Stimulated activated CD4-positive, alpha-beta T cell treated with anti-CD3 and anti-CD28 coated beads, Interleukin-4, amount 100 ng/mL, for 24 hours (primary cell): ENCODE data around the gene CNTNAP3B.
"Not testable (repeated sequence)": the region's sequence is repeated elsewhere in the genome, so short reads cannot be mapped to it uniquely, and the experiment has no call there.

Source experiments
- DNase-seq: peaks from one replicate; pipeline ENCODE4 v3.0.0-alpha.2; 2020

CNTNAP3B gene

GRCh38 chr9:42129073-42129729 is at the start of gene CNTNAP3B:
Gene CNTNAP3B (minus strand): TSS chr9:42129426. CDS start chr9:42129094, 332 bp downstream.
- not testable (repeated sequence) for DNase-seq

GRCh38 chr9:42160299-42160698 is 31.1 kb upstream of the CNTNAP3B start:
- DNase-seq, result not testable (repeated sequence)

- not testable (repeated sequence) for DNase-seq
Observed at GRCh38 chr9:42127056-42127841, 2.0 kb downstream of the CNTNAP3B start.

GRCh38 chr9:42121007-42121406 is 8.2 kb downstream of the CNTNAP3B start:
- not testable (repeated sequence) for DNase-seq

- DNase-seq, result not testable (repeated sequence)
Observed at GRCh38 chr9:42095929-42096328, 33.3 kb downstream of the CNTNAP3B start.

- not testable (repeated sequence) for DNase-seq
Observed at GRCh38 chr9:42084559-42084952, 44.7 kb downstream of the CNTNAP3B start.

- not testable (repeated sequence) for DNase-seq
Observed at GRCh38 chr9:42083877-42084558, 45.2 kb downstream of the CNTNAP3B start.

GRCh38 chr9:42080376-42080775 is 48.9 kb downstream of the CNTNAP3B start:
- DNase-seq, result not testable (repeated sequence)

- DNase-seq, result not testable (repeated sequence)
Observed at GRCh38 chr9:42074868-42075267, 54.4 kb downstream of the CNTNAP3B start.

GRCh38 chr9:42071026-42071425 is 58.2 kb downstream of the CNTNAP3B start:
- not testable (repeated sequence) for DNase-seq

GRCh38 chr9:42070035-42070799 is 59.0 kb downstream of the CNTNAP3B start:
- DNase-seq, result not testable (repeated sequence)

- not testable (repeated sequence) for DNase-seq
Observed at GRCh38 chr9:42053874-42054273, 75.4 kb downstream of the CNTNAP3B start.

- not testable (repeated sequence) for DNase-seq
Observed at GRCh38 chr9:42050701-42051100, 78.5 kb downstream of the CNTNAP3B start.

GRCh38 chr9:42044422-42045010 is 84.7 kb downstream of the CNTNAP3B start:
- not testable (repeated sequence) for DNase-seq

- not testable (repeated sequence) for DNase-seq
Observed at GRCh38 chr9:42033541-42033940, 95.7 kb downstream of the CNTNAP3B start.

- DNase-seq, result not testable (repeated sequence)
Observed at GRCh38 chr9:42020639-42021038, 108.6 kb downstream of the CNTNAP3B start.

- not testable (repeated sequence) for DNase-seq
Observed at GRCh38 chr9:42018220-42018922, 110.9 kb downstream of the CNTNAP3B start.

GRCh38 chr9:42014317-42014716 is 114.9 kb downstream of the CNTNAP3B start:
- DNase-seq, result not testable (repeated sequence)

- not testable (repeated sequence) for DNase-seq
Observed at GRCh38 chr9:41991607-41992006, 137.6 kb downstream of the CNTNAP3B start.

- DNase-seq, result not testable (repeated sequence)
Observed at GRCh38 chr9:41980271-41980670, 149.0 kb downstream of the CNTNAP3B start.

- DNase-seq, result not testable (repeated sequence)
Observed at GRCh38 chr9:41977965-41978600, 151.1 kb downstream of the CNTNAP3B start.
